GM12864 (cell line): ENCODE results near the gene KIF26B.

Experiments
- DNase-seq: peaks from one replicate; pipeline ENCODE4 v3.0.0-alpha.2; 2011; ENCODE audit warnings: low read depth
- H3K4me3 ChIP-seq: 2 replicates; pipeline ENCODE4 v1.5.1; 2011; ENCODE audit warnings: mild to moderate bottlenecking, low read depth, low read length, control low read depth
- CTCF ChIP-seq: IDR thresholded peaks from 2 replicates; pipeline ENCODE4 v1.5.1; 2011; ENCODE audit warnings: low read depth, mild to moderate bottlenecking, moderate library complexity, low read length, control low read depth, inconsistent platforms; ENCODE audit errors: missing control alignments

KIF26B gene

DNA sequence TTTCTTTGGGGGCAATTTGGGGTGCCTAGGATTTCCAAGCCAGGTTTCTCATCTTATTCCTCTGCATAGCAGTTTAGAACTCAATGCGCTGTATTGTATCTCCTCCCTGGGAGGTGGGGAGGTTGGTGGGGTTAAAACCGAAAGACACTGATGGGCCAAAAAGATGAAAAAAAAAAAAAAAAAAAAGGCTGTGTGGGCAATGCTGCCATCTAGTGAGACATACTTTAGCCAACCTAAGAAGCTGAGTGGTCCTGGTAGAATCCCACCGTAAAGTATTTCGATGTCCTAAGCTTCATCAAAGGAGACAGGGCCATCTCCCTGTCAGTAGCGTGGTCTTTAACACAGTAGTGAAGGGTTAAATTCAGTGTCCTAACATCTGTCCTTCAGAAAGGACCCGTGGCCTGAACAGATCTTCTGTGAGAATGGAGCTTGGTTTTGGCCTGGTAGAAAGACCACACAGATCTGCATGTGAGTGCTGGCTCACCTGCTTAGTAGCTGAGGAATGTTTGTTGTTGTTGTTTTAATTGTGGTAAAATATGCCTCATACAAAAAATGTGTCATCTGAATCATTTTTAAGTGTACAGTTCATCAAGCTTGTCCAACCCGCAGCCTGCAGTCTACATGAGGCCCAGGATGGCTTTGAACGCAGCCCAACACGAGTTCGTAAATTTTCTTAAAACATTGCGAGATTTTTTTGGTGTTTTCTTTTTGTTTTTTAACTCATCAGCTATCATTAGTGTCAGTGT lies 226.2 kb downstream of the KIF26B start:
- no peak for DNase-seq

GRCh38 chr1:245382981-245383380 lies 228.2 kb downstream of the KIF26B start:
- no peak for DNase-seq
- no peak for TF ChIP-seq CTCF
- no peak overlapping the region for H3K4me3 ChIP-seq

More for the DNA sequence above, 226.2 kb downstream of the KIF26B start:
- TF ChIP-seq CTCF: peak; percentile 31
- no peak overlapping the region for H3K4me3 ChIP-seq

DNA sequence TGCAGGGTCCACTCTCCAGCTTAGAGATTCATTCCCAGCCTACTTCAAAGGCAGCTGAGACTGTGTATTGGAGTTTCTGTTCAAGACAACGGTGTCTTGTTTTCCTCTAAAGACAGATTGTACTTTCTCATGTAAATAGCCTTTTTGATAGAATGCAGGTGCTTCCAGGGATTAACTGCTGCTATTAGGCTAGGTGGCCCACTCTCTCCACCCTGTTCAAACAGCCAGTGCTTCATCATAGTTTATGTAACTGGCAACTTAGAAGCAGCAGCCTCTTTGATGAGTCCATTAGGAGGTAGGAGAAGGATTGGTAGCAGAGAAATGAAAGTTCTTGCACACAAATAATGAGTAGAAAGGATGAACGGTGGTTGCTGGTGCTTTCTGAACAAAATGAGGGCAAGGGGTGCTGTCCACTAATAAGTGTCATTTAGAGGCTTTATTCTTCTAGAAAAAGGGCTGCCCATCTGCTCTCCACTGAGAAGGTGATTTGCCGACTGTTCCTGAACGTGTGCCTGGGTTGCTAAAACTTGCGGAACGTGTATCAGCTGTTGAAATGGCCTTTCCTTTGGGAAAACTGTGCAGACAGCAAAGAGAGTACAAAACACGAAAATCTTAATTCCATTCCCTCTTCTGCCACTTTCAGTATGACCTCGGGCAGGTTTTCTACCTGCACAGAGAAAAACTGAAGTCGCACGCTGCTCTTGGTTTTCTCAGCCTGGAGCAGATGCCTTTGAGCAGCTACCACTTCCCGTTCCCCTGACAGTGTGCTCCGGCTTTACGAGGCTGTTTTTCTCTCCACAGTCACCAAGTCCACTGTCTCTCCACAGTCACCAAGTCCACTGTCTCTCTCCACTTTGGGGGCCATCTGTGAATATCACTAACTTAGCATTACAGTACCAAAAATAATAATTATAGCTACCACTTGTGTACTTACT lies 228.9 kb downstream of the KIF26B start:
- H3K4me3 ChIP-seq: no peak overlapping the region
- DNase-seq: no peak
- no peak for TF ChIP-seq CTCF

DNA sequence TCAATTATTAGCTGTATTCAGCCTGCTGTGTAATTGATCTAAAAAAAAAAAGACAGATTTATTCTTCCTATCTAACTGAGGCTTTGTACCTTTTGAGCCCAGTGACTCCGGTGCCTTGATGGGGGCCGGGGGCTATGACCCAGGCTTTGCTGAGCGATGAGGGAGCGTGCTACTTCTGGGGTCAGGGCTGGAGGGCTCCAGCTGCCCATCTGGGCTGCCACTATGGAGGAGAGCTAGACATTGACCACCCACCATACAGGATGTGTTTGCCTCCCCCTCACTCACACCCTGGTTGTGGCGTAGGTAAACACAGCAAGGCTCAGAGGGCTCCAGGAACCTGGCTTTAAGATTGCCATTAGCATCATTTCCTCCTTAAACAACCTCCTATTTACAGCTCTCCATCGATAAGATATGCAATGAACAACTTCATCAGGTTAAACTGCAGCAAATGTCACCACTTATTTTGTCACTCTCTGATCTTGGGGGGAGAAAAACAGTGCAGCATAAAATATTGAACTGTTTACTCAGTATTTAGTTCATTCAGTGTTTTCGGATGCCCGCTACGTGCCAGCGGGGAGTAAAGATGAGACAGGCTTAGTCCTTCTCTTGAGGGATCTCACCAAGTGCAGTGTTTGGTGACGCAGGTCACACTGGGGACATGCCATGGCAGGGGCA lies 231.6 kb downstream of the KIF26B start:
- DNase-seq: no peak
- no peak for TF ChIP-seq CTCF
- no peak overlapping the region for H3K4me3 ChIP-seq

GRCh38 chr1:245388687-245389086 lies 233.9 kb downstream of the KIF26B start:
- DNase-seq: no peak
- no peak for TF ChIP-seq CTCF
- no peak overlapping the region for H3K4me3 ChIP-seq

DNA sequence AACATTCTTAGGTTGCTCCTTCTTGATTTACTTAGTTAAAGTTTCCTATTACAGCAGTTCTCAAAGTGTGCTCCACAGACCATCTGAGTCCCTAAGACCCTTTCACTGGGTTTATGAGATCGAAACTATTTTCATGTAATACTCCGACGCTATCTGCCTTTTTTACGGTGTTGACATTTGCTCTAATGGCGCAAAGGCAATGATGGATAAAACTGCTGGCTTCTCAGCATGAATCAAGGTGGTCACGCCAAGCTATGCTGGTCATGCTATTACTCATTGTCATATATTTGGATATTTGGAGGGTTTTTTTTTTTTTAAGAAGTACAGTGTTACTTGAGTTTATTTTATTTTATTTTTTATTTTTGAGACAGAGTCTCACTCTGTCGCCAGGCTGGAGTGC lies 235.1 kb downstream of the KIF26B start:
- DNase-seq: no peak
- TF ChIP-seq CTCF: no peak
- no peak overlapping the region for H3K4me3 ChIP-seq
